Measurements from ENCODE around the gene XYLT1.

DNA sequence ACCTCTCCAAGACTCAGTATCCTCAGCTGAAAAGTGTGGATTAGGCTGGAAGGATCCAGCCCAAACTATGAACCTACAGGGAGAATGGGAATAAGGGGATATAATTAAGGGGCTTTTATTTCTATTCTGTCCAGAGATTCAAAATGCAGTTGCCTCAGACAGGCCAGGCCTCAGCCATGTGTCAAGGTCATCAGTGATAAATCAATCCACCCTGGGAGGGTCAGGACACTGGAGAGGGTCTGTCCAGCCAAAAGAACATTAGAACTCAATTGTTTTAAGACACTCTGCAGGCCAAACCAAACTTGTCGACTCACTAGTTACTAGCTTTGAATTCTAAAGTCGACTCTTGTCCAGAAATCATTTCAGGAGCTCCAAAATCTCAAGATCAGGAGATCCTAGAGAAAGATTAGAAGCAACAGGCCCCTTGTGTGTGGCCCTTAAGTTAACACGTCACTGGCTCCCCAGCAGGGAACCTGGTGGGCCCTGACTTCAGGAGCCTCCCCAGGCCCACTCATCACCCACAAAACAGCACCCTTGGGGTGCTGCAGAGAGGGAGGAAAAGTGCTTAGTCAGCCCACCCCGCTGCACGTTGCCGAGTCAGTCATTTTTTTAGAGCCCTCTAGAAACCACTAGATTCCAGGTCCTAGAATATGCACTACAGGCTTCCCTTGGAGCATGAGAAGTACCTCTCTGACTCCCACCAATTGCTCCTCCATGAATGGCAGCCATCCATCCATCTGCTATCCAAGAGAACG, 156.8 kb downstream of the XYLT1 start:
- no peak for TF ChIP-seq EZH2 (IDR thresholded peaks at IDR 0.05; ENCODE audit: low read length)
- no peak for TF ChIP-seq CTCF (optimal IDR thresholded peaks at IDR 0.05 in 1 of 3, IDR thresholded peaks at IDR 0.05 in 1 of 3, conservative IDR thresholded peaks at IDR 0.05 in 1 of 3; ENCODE audit: extremely low read depth in 1 of 3, insufficient read depth in 2 of 3, low read length in 3 of 3)
